HG03521 (cell line): Measurements from ENCODE around the gene HEPACAM2.

Experiments used
- ATAC-seq: cut with Tn5 transposase; IDR thresholded peaks from one replicate; pipeline ENCODE4 v1.9.1; 2021; ENCODE audit warnings: mild to moderate bottlenecking, moderate library complexity; ENCODE audit not compliant: unreplicated experiment

The HEPACAM2 gene

GRCh38 chr7:93226310-93226709 is at the start of gene HEPACAM2:
HEPACAM2 (minus strand) TSS chr7:93226469.
- ATAC-seq: no peak

GRCh38 chr7:93265220-93265619 is 39.0 kb upstream of the HEPACAM2 start:
- no peak for ATAC-seq

- no peak for ATAC-seq
Observed at GRCh38 chr7:93262535-93262934, 36.3 kb upstream of the HEPACAM2 start.

- ATAC-seq: no peak
Observed at GRCh38 chr7:93258661-93259060, 32.4 kb upstream of the HEPACAM2 start.

- ATAC-seq: no peak
Observed at GRCh38 chr7:93249491-93250148, 23.4 kb upstream of the HEPACAM2 start.

- ATAC-seq: no peak
Observed at GRCh38 chr7:93245525-93246432, 19.5 kb upstream of the HEPACAM2 start.

- no peak for ATAC-seq
Observed at GRCh38 chr7:93242106-93242505, 15.8 kb upstream of the HEPACAM2 start.

- ATAC-seq: no peak
Observed at GRCh38 chr7:93239824-93240223, 13.6 kb upstream of the HEPACAM2 start.

GRCh38 chr7:93238748-93239147 is 12.5 kb upstream of the HEPACAM2 start:
- no peak for ATAC-seq

- no peak for ATAC-seq
Observed at GRCh38 chr7:93238131-93238530, 11.9 kb upstream of the HEPACAM2 start.

- no peak for ATAC-seq
Observed at GRCh38 chr7:93235541-93235940, 9.3 kb upstream of the HEPACAM2 start.

- ATAC-seq: no peak
Observed at GRCh38 chr7:93232673-93233018, 6.4 kb upstream of the HEPACAM2 start.

GRCh38 chr7:93231799-93232672 is 5.8 kb upstream of the HEPACAM2 start, which contains the start of gene VPS50:
VPS50 (plus strand) TSS chr7:93232366; CDS start chr7:93232468, 102 bp downstream.
- ATAC-seq: peak; percentile 99

- ATAC-seq: no peak
Observed at GRCh38 chr7:93231259-93231658, 5.0 kb upstream of the HEPACAM2 start.

- no peak for ATAC-seq
Observed at GRCh38 chr7:93228302-93228701, 2.0 kb upstream of the HEPACAM2 start.

GRCh38 chr7:93219868-93220267 is 6.4 kb downstream of the HEPACAM2 start:
- no peak for ATAC-seq

GRCh38 chr7:93218997-93219827 is 7.1 kb downstream of the HEPACAM2 start:
- no peak for ATAC-seq

- no peak for ATAC-seq
Observed at GRCh38 chr7:93212881-93213280, 13.4 kb downstream of the HEPACAM2 start.

- ATAC-seq: no peak
Observed at GRCh38 chr7:93211228-93211818, 14.9 kb downstream of the HEPACAM2 start.

GRCh38 chr7:93205046-93205445 is 21.2 kb downstream of the HEPACAM2 start:
- no peak for ATAC-seq
